ENCODE data around the gene SYTL3.

SYTL3 gene

GRCh38 chr6:158633127-158633526 is 16.7 kb upstream of the SYTL3 start:
- no peak for TF ChIP-seq CTCF (IDR thresholded peaks at IDR 0.05; ENCODE audit: control extremely low read depth, extremely low read depth, low read depth, missing control alignments)
- no peak for DNase-seq (ENCODE audit: extremely low spot score)
- ChIA-PET POLR2A (no interaction called here), CTCF (interaction anchor here (1.0 kb wide), 2 partner anchors 11 to 27 kb away, joined by 3 to 5 read pairs; partner anchors contain the start of gene DYNLT1)

- DNase-seq (ENCODE audit: extremely low spot score), result no peak
- TF ChIP-seq CTCF (IDR thresholded peaks at IDR 0.05; ENCODE audit: control extremely low read depth, extremely low read depth, low read depth, missing control alignments), result no peak
- ChIA-PET POLR2A (no interaction called here), CTCF (no interaction called here)
These were observed 15.0 kb upstream of the SYTL3 start for GRCh38 chr6:158634695-158635426.

- no peak for DNase-seq (ENCODE audit: extremely low spot score)
- CTCF ChIA-PET, result interaction anchor here (2.3 kb wide), 1 partner anchor 24 kb away, joined by 8 read pairs; no protein-coding TSS in a partner anchor
- no peak for TF ChIP-seq CTCF (IDR thresholded peaks at IDR 0.05; ENCODE audit: control extremely low read depth, extremely low read depth, low read depth, missing control alignments)
- POLR2A ChIA-PET, result interaction anchor here (0.7 kb wide), 1 partner anchor 10 kb away, joined by 3 read pairs; no protein-coding TSS in a partner anchor
These were observed 14.3 kb upstream of the SYTL3 start for GRCh38 chr6:158635427-158636073.

GRCh38 chr6:158636778-158637177 is 13.1 kb upstream of the SYTL3 start:
- ChIA-PET CTCF (interaction anchor here (1.2 to 2.3 kb wide), 2 partner anchors 23 to 422 kb away, joined by 3 to 8 read pairs; no protein-coding TSS in a partner anchor), POLR2A (no interaction called here)
- no peak for DNase-seq (ENCODE audit: extremely low spot score)
- TF ChIP-seq CTCF (IDR thresholded peaks at IDR 0.05; ENCODE audit: control extremely low read depth, extremely low read depth, low read depth, missing control alignments), result no peak

- ChIA-PET CTCF (interaction anchor here (1.0 kb wide), 1 partner anchor 38 kb away, joined by 3 read pairs; no protein-coding TSS in a partner anchor), POLR2A (no interaction called here)
- no peak for TF ChIP-seq CTCF (IDR thresholded peaks at IDR 0.05; ENCODE audit: control extremely low read depth, extremely low read depth, low read depth, missing control alignments)
- no peak for DNase-seq (ENCODE audit: extremely low spot score)
These were observed 11.5 kb upstream of the SYTL3 start for GRCh38 chr6:158638324-158638854.

- no peak for DNase-seq (ENCODE audit: extremely low spot score)
- no peak for TF ChIP-seq CTCF (IDR thresholded peaks at IDR 0.05; ENCODE audit: control extremely low read depth, extremely low read depth, low read depth, missing control alignments)
- CTCF ChIA-PET, result interaction anchor here (1.0 to 1.8 kb wide), 3 partner anchors 9 to 39 kb away, joined by 3 to 6 read pairs (median 4); no protein-coding TSS in a partner anchor
- POLR2A ChIA-PET, result no interaction called here
These were observed 10.8 kb upstream of the SYTL3 start for GRCh38 chr6:158639056-158639455.
